ENCODE results near the gene NR3C2.

Gene NR3C2

DNA sequence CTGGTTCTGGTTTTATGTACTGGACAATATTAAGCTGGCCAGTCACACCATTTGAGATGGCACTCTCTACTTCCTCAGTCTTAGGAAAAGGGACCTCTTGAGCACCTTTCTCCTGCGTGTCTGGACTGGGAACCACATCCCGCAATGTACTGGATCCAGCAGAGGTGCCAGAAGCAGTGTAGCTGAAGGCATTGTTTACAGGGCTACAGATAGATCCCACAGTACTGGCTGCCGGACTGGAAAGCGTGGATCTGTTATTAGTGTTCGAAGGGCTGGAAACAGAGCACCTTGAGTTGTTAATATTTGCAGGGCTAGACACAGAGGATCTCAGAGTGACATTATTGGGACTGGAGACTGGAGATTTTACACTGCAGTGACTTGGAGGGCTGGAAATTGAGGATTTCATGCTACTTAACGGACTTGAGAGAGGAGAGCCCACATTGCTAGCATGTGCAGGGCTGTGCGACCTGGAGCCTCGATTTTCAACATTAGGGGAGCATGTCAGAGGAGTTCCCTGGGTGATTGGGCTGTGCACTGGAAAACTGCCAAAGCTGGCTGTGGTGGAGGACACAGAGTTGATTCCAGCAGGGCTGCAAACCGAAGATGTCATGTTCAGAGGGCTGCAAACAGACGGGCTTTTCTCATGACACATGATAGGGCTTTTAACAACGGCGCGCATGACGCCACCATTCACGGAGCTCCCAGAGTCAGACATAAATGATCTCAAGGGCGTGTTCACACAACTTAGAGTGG is 6.4 kb downstream of the NR3C2 start:
- no peak for DNase-seq (ENCODE audit: low read depth)

- no peak for DNase-seq (ENCODE audit: low read depth)
These were observed 8.0 kb downstream of the NR3C2 start for GRCh38 chr4:148434075-148434773.

GRCh38 chr4:148431401-148431800 is 10.8 kb downstream of the NR3C2 start:
- DNase-seq (ENCODE audit: low read depth) = no peak

GRCh38 chr4:148430854-148431253 is 11.4 kb downstream of the NR3C2 start:
- DNase-seq (ENCODE audit: low read depth) = no peak

DNA sequence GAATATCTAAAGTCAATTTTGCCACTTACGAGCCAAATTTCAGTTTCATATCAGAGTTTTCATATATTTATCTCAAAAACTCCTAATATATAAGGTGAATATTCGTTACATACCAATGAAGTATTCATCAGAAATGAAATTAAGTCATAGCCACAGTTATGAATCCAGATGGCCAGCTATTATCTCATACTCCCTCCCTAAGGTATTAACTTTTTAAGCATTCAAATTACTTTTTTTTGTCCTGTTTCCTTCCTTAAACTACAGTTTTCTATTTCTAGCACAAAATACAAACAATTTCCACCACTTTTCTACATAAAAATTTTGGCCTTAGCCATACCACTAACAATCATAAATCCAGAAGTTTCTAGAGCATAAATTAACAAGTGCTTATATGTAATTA is 13.0 kb downstream of the NR3C2 start:
- no peak for DNase-seq (ENCODE audit: low read depth)

DNA sequence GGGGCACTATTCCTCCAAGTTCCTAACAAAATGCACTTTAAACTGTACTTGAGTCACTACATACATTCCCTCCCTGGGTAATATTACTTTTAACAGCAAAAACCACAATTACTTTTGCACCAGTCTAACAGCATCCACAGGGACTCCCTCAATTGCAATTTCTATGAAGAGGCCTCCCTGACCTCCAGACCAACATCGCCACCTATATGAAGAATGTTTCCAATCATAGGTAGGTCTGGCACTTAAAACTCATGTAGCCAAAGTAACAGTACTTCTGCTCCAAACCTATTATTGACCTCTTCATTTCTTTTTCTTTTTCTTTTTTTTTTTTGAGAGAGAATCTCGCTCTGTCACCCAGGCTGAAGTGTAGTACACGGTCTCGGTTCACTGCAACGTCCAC is 15.6 kb downstream of the NR3C2 start:
- DNase-seq (ENCODE audit: low read depth) = no peak

DNA sequence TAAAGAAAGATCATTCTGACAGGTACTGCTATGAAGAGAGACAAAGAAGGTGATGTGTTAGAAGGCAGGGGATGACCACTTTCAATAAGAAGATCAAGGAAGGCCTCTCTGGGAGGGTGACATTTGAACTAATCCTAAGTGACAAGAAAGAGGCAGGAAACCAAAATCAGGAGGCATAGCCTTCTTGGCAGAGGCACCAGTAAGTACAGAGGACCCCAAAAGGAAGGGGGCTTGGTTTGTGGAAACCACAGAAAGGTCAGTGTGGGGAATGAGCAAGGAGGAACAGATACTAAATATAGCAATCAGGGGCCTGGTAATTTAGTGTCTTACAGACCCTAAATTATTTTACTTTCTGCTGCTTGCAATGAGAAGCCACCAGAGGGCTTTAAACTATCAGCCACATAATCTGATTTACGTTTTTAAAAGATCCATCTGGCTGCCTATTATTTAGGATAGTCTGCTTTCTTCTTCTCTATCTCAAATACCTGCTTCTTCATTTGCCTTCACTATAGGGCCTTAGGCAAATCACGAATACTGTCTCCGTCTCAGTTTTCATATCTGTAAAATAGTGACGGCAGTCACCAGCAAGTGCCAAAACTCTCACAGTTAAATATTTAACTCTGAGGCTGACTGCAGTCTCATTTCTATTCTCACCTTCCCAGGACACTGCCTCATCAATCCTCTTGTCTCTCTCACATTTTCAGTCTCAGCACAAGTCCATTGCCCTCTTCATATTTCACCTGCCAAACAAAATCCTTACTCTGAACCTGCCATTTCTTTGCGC is 16.7 kb downstream of the NR3C2 start:
- DNase-seq (ENCODE audit: low read depth) = no peak

- DNase-seq (ENCODE audit: low read depth) = no peak
These were observed 21.8 kb downstream of the NR3C2 start for GRCh38 chr4:148420397-148420796.

DNA sequence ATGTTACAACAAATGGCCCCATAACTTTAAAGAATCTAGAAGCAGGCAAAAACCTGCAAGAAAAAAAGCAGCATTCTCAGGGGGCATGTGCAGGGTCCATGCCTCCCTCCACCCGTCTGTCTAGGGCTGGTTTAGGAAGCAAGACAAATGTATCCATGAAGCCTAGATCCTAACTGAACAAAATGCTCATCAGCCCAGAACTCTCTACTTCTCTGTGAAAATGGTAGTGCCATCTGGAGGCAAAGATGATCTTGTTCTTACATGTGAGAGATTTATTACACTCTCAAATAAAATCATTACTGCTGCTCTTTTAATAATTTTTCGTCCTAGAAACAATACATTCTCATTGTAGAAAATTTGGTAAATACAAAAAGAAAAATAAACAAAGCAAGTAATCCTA is 26.7 kb downstream of the NR3C2 start:
- no peak for DNase-seq (ENCODE audit: low read depth)

DNA sequence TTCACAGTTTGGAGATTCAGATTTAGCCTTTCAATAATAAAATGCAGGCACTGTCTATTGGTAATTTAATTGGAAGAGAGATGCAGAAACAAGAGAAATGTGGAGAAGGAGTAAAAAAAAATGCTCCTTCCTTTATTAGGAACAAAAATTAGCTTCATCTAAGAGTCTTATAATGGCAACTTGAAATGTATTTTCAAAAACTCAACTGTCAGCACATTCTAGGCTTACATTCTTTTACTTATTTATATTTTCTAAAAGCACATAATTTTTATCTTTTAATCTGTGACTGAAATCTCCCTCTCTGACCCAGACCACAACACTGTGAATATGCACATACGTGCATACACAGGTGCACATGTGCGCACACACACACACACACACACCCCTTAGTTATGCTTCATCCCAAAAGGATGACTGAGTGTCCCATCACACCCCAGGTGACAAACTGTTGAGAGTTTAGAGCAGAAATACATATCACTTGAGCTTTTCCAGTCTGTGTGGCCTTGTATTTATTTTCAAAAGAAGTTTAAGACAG is 29.7 kb downstream of the NR3C2 start:
- no peak for DNase-seq (ENCODE audit: low read depth)

GRCh38 chr4:148405161-148405893 is 36.9 kb downstream of the NR3C2 start:
- DNase-seq (ENCODE audit: low read depth) = no peak

DNA sequence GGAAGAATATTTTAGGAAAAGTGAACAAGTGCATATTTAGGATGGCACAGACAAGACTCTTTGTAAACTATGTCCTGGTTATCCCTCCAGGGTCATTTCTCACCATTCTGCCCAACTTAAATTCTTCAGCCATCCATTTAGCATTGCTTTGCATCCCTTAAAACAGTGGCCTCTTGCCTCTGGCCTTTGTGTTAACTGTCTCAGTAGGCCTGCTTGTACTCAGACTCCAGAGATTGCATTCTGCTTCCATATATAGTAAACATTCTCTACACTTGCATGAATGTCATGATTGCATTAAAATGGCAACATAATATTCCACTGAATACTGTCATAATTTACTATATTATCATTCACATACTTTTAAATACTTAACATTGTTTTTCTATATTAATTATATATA is 43.2 kb downstream of the NR3C2 start:
- DNase-seq (ENCODE audit: low read depth) = no peak

GRCh38 chr4:148397771-148398170 is 44.4 kb downstream of the NR3C2 start:
- DNase-seq (ENCODE audit: low read depth) = no peak

DNA sequence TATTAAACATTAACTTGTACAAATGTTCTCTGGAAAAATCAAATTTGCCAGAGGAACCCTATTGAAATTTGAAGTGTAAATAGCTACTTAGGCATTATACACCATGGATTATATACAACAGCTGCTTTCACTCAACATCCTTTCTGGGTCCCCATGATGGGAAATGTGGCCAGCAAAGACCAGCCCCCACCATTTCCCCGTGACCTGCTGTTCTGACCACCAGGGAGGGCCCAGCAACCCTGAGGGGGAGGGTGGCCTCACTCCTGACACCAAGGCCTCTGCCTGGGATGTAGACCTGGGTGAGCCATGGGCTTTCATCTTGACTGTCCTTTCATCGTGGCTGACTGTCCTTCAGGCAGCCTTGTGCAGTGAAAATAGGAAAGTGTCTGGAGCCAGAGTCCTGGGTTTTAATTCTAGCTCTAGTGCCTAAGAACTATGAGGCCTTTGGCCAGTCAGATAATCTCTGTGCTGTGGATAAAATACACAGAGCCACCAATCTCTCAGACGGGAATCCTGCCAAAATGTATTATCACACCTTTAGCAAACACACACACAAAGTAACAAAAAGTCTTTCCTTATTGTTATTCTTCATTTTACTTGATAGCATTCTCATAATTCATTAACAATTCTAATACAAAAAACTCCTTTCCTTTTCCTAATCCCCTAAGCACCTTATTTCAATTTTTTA is 45.1 kb downstream of the NR3C2 start:
- DNase-seq (ENCODE audit: low read depth) = no peak

GRCh38 chr4:148395771-148396170 is 46.4 kb downstream of the NR3C2 start:
- DNase-seq (ENCODE audit: low read depth) = no peak

- DNase-seq (ENCODE audit: low read depth) = no peak
These were observed 51.2 kb downstream of the NR3C2 start for GRCh38 chr4:148391056-148391455.

GRCh38 chr4:148390311-148390710 is 51.9 kb downstream of the NR3C2 start:
- DNase-seq (ENCODE audit: low read depth) = no peak

GRCh38 chr4:148380291-148380690 is 61.9 kb downstream of the NR3C2 start:
- DNase-seq (ENCODE audit: low read depth) = no peak

GRCh38 chr4:148376151-148376550 is 66.1 kb downstream of the NR3C2 start:
- no peak for DNase-seq (ENCODE audit: low read depth)

DNA sequence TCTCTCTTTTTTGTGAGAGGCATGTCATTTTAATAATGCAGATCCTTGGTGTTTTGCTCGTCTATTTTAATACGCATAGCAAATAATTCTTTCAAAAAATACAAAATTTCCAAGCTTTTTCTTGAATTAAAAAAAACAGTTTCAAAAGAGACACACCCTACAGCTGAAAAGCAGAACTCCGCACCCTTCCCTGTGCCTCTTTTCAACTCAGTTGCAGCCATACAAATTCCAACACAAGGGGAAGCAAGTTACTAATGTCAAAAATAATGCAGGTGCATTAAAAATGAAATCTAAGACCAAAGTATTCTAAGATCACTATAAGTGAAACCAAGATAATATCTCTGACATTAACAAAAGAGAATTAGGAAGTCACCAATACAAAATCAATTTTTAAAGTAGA is 66.6 kb downstream of the NR3C2 start:
- no peak for DNase-seq (ENCODE audit: low read depth)

DNA sequence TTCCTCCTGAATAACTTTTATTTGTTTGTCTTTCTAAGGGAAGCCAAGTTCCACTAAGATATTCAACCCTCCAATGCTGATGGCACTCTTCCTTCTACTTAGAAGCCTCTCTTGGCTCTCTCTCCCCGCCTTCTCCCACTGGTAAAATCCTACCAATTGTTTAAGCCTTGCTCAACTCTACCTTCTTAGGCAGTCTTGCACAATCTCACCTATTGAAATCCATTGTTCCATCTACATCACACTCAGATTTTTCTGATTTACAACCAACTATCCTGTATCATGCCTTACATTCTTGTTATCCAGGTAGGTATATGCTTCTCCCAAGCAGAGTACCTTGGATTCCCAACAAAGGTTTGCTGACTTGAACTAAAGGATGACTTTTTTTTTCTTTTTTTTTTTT is 69.1 kb downstream of the NR3C2 start:
- no peak for DNase-seq (ENCODE audit: low read depth)
